Lower lobe of right lung (tissue), 2 donors: ENCODE results near the gene DCLRE1B. TPM values are rescaled to one million over a fixed set of nuclear protein-coding genes. Genes with fewer than 3 reads are reported as not detected.

Source experiments
- ATAC-seq, 2 donors: fragments of 200-7000 bp; cut with Tn5 transposase; one replicate each; pipeline ENCODE4 v1.9.1; 2020 to 2022; ENCODE audit warnings: mild to moderate bottlenecking in 2 of 2, moderate library complexity in 2 of 2
- DNase-seq: peaks from one replicate; pipeline ENCODE4 v3.0.0-alpha.2; 2020
- H3K27ac ChIP-seq: fragments of 200-600 bp; one replicate; pipeline ENCODE4 v1.8.0; 2022
- H3K27me3 ChIP-seq: fragments of 200-600 bp; one replicate; pipeline ENCODE4 v1.8.0; 2022; ENCODE audit warnings: low read depth
- H3K36me3 ChIP-seq: fragments of 200-600 bp; one replicate; pipeline ENCODE4 v1.8.0; 2022; ENCODE audit warnings: mild to moderate bottlenecking
- H3K4me1 ChIP-seq: fragments of 200-600 bp; one replicate; pipeline ENCODE4 v1.8.0; 2022
- H3K4me3 ChIP-seq: fragments of 200-600 bp; one replicate; pipeline ENCODE4 v1.8.0; 2022; ENCODE audit warnings: mild to moderate bottlenecking
- H3K9me3 ChIP-seq: fragments of 200-600 bp; one replicate; pipeline ENCODE4 v1.8.0; 2022
- intact Hi-C: fragments of 100-400 bp; cut with DNase I; formaldehyde crosslinking; loops from one replicate; pipeline ENCODE4 v1.11.0; 2022
- long read RNA-seq: library from polyadenylated mRNA; unstranded; transcript quantifications from one replicate; pipeline ENCODE4 v2.0.0, GENCODE V29; 2021
- total RNA-seq: library from RNA; stranded (reverse); fragmentation: NEBNext Ultra II Directional; extraction: Animal tissue kit (Norgen Biotek cat#: 25700); gene quantifications from one replicate; pipeline ENCODE4 v1.2.1, GENCODE V29; 2021
- TF ChIP-seq, protein P1 (sequence below): fragments of 200-600 bp; IDR thresholded peaks from one replicate; pipeline ENCODE4 v1.8.0; 2022; ENCODE audit warnings: antibody characterized with exemption, mild to moderate bottlenecking
- donor health status: DM: no; HTN: yes; CAD: no; lungs with severe emphysema.

DCLRE1B gene
- 8.3 TPM for total RNA-seq
- long read RNA-seq, transcript DCLRE1B-201 (4 exons, 3,940 nt): major isoform, 12 of 15 reads
- long read RNA-seq, partial matches to known transcripts: 0 of 15 reads
- long read RNA-seq, other reads (novel, unspliced or antisense): 2 of 15 reads

DNA sequence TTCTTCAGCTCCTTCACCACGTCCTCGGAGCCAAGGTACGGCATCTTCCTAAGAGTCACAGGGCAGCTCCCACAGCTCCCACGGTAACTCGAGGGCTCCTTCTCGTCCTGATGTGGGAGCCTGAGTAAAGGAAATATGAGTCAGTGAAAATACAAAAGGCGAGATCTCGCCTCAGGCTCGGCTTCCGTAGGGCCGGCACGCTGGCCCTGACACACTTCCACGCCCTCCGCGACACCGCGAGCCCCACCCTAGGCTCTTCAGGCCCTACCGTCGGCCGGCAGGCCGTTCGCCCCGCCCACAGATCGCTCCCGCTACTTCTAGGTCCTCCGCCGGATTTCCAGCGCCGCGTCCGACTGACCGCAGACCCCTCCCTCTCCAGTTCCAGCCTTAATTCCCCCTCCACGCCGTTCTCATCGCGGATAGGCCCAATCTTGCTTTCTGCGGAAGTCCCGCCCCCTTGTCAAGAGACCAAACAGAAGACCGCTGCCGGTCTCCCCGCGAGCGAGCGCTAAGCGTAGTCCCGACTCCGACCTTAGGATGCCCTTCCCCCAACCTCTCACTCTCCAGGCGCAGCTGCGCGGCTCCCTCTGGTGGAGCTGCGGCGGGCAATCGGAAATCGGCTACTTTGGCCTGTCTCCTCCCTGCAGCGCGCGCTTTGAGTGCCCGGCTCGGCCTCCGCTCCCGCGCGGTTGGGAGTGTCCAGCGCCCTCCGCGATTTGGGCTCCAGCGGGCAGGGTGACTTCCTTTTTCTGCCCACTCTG is at the start of gene DCLRE1B, which contains the start of gene AP4B1:
Gene DCLRE1B, plus strand, starts transcription at position 653 of the 761 bp plus-strand sequence. CDS start 261 bp downstream, outside the sequence.
Gene AP4B1, minus strand, starts transcription at position 126 of the 761 bp plus-strand sequence. Its CDS starts 82 bp downstream, at position 44.
- TF ChIP-seq, protein P1, sequence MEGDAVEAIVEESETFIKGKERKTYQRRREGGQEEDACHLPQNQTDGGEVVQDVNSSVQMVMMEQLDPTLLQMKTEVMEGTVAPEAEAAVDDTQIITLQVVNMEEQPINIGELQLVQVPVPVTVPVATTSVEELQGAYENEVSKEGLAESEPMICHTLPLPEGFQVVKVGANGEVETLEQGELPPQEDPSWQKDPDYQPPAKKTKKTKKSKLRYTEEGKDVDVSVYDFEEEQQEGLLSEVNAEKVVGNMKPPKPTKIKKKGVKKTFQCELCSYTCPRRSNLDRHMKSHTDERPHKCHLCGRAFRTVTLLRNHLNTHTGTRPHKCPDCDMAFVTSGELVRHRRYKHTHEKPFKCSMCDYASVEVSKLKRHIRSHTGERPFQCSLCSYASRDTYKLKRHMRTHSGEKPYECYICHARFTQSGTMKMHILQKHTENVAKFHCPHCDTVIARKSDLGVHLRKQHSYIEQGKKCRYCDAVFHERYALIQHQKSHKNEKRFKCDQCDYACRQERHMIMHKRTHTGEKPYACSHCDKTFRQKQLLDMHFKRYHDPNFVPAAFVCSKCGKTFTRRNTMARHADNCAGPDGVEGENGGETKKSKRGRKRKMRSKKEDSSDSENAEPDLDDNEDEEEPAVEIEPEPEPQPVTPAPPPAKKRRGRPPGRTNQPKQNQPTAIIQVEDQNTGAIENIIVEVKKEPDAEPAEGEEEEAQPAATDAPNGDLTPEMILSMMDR: peak; percentile 77
- intact Hi-C loops: no loop called here
- Histone ChIP-seq H3K27ac (peak within 1 kb of the TSS; percentile 92), H3K4me3 (peak within 1 kb of the TSS; percentile 78), H3K4me1 (peaks cover 32% of the 10 kb centered on the region), H3K27me3 (no peaks in the 10 kb centered on the region), H3K9me3 (no peaks in the 10 kb centered on the region), H3K36me3 (peaks cover 32% of the 10 kb centered on the region)
- ATAC-seq: peak; percentile 98 to 99
- DNase-seq: peak; percentile 100

- no peak for DNase-seq
- H3K4me3 ChIP-seq: no peak overlapping the region
Observed at GRCh38 chr1:113855630-113856400, 49.3 kb upstream of the DCLRE1B start.

GRCh38 chr1:113856401-113856790 is 48.7 kb upstream of the DCLRE1B start:
- peaks cover 17% of the 10 kb centered on the region for H3K4me1 ChIP-seq
- H3K4me3 ChIP-seq: no peak overlapping the region
- ATAC-seq (no peak), DNase-seq (no peak)
- no peak overlapping the region for H3K27ac ChIP-seq
- no peaks in the 10 kb centered on the region for H3K9me3 ChIP-seq
- no peaks in the 10 kb centered on the region for H3K27me3 ChIP-seq
- intact Hi-C loops: no loop called here
- H3K36me3 ChIP-seq: no peaks in the 10 kb centered on the region
- TF ChIP-seq, protein P1: no peak

More at GRCh38 chr1:113855630-113856400, 49.3 kb upstream of the DCLRE1B start:
- no peaks in the 10 kb centered on the region for H3K27me3 ChIP-seq
- ATAC-seq: no peak
- TF ChIP-seq, protein P1: no peak
- H3K9me3 ChIP-seq: no peaks in the 10 kb centered on the region
- no peak overlapping the region for H3K27ac ChIP-seq
- H3K36me3 ChIP-seq: no peaks in the 10 kb centered on the region
- H3K4me1 ChIP-seq: peaks cover 11% of the 10 kb centered on the region
- intact Hi-C loops: no loop called here

GRCh38 chr1:113857776-113858175 is 47.4 kb upstream of the DCLRE1B start:
- DNase-seq (no peak), ATAC-seq (no peak)
- Histone ChIP-seq H3K36me3 (no peaks in the 10 kb centered on the region), H3K27ac (no peak overlapping the region), H3K9me3 (no peaks in the 10 kb centered on the region), H3K27me3 (no peaks in the 10 kb centered on the region), H3K4me1 (peaks cover 21% of the 10 kb centered on the region), H3K4me3 (no peak overlapping the region)
- intact Hi-C loops: no loop called here
- TF ChIP-seq, protein P1: no peak

GRCh38 chr1:113858418-113858817 is 46.7 kb upstream of the DCLRE1B start:
- Histone ChIP-seq H3K36me3 (no peaks in the 10 kb centered on the region), H3K27ac (no peak overlapping the region), H3K27me3 (no peaks in the 10 kb centered on the region), H3K4me3 (no peak overlapping the region), H3K9me3 (no peaks in the 10 kb centered on the region), H3K4me1 (peaks cover 21% of the 10 kb centered on the region)
- peak in 1 of 2 donors; percentile 32 for ATAC-seq
- TF ChIP-seq, protein P1: no peak
- no peak for DNase-seq
- intact Hi-C loops: no loop called here
